Activated CD8-positive, alpha-beta memory T cell treated with anti-CD3 and anti-CD28 coated beads for 4 hours (primary cell): Measurements from ENCODE around the gene RERE.

ENCODE experiments used
- DNase-seq, 2 donors: peaks; one replicate each; pipeline ENCODE4 v3.0.0-alpha.2; 2020; ENCODE audit warnings: low read depth in 2 of 2

The RERE gene

GRCh38 chr1:8578132-8578877, 239.1 kb downstream of the RERE start:
- no peak for DNase-seq

GRCh38 chr1:8574985-8575384, 242.5 kb downstream of the RERE start:
- DNase-seq: no peak

GRCh38 chr1:8572106-8572505, 245.3 kb downstream of the RERE start:
- no peak for DNase-seq

GRCh38 chr1:8571200-8571984, 246.0 kb downstream of the RERE start:
- DNase-seq: no peak

GRCh38 chr1:8570465-8570864, 247.0 kb downstream of the RERE start:
- DNase-seq: no peak

- no peak for DNase-seq
Observed at GRCh38 chr1:8569242-8569641, 248.2 kb downstream of the RERE start.

- no peak for DNase-seq
Observed at GRCh38 chr1:8568837-8569236, 248.6 kb downstream of the RERE start.

- no peak for DNase-seq
Observed at GRCh38 chr1:8567146-8567545, 250.3 kb downstream of the RERE start.

- no peak for DNase-seq
Observed at GRCh38 chr1:8565802-8566201, 251.6 kb downstream of the RERE start.

GRCh38 chr1:8563944-8564537, 253.4 kb downstream of the RERE start:
- no peak for DNase-seq

- no peak for DNase-seq
Observed at GRCh38 chr1:8562881-8563865, 254.3 kb downstream of the RERE start.

GRCh38 chr1:8562222-8562621, 255.2 kb downstream of the RERE start:
- no peak for DNase-seq

GRCh38 chr1:8560611-8561544, 256.6 kb downstream of the RERE start:
- no peak for DNase-seq

- DNase-seq: no peak
Observed at GRCh38 chr1:8560035-8560434, 257.4 kb downstream of the RERE start.

GRCh38 chr1:8555582-8555981, 261.9 kb downstream of the RERE start:
- DNase-seq: no peak

- DNase-seq: no peak
Observed at GRCh38 chr1:8554956-8555534, 262.4 kb downstream of the RERE start.

- no peak for DNase-seq
Observed at GRCh38 chr1:8552820-8553397, 264.5 kb downstream of the RERE start.

GRCh38 chr1:8551613-8552489, 265.6 kb downstream of the RERE start:
- no peak for DNase-seq

- DNase-seq: no peak
Observed at GRCh38 chr1:8551057-8551456, 266.4 kb downstream of the RERE start.
